NCI-H2196 (cell line): ENCODE data around the gene TUBA1A.
"Not testable (repeated sequence)": the region's sequence is repeated elsewhere in the genome, so short reads cannot be mapped to it uniquely, and the experiment has no call there.

Experiments
- DNase-seq: peaks from one replicate; lab custom pipeline; 2025; ENCODE audit not compliant: unreplicated experiment; lab: John Stamatoyannopoulos, UW

The TUBA1A gene

GRCh38 chr12:49201595-49202295, 12.9 kb upstream of the TUBA1A start:
- peak; percentile 83 for DNase-seq

GRCh38 chr12:49200919-49201594, 12.2 kb upstream of the TUBA1A start:
- DNase-seq, result peak; percentile 87

GRCh38 chr12:49198431-49199155, 9.7 kb upstream of the TUBA1A start:
- peak; percentile 73 for DNase-seq

GRCh38 chr12:49197256-49197655, 8.4 kb upstream of the TUBA1A start:
- DNase-seq, result no peak

- no peak for DNase-seq
These were observed 6.9 kb upstream of the TUBA1A start for GRCh38 chr12:49195736-49196135.

- not testable (repeated sequence) for DNase-seq
These were observed 4.9 kb upstream of the TUBA1A start for GRCh38 chr12:49193746-49194145.

GRCh38 chr12:49191498-49191897, 2.6 kb upstream of the TUBA1A start:
- not testable (repeated sequence) for DNase-seq

- no peak for DNase-seq
These were observed 2.1 kb upstream of the TUBA1A start for GRCh38 chr12:49190974-49191373.

GRCh38 chr12:49189731-49190716, 1.1 kb upstream of the TUBA1A start:
- no peak for DNase-seq

GRCh38 chr12:49188201-49188915, 522 bp downstream of the TUBA1A start:
- peak; percentile 55 for DNase-seq

- peak; percentile 31 for DNase-seq
These were observed 1.7 kb downstream of the TUBA1A start for GRCh38 chr12:49187184-49187583.

GRCh38 chr12:49186307-49186706, 2.6 kb downstream of the TUBA1A start:
- DNase-seq, result not testable (repeated sequence)

- not testable (repeated sequence) for DNase-seq
These were observed 4.2 kb downstream of the TUBA1A start for GRCh38 chr12:49184697-49185096.

- not testable (repeated sequence) for DNase-seq
These were observed 5.5 kb downstream of the TUBA1A start for GRCh38 chr12:49183214-49183950.

GRCh38 chr12:49174218-49174617, 14.7 kb downstream of the TUBA1A start:
- DNase-seq, result no peak

GRCh38 chr12:49170924-49171323, 18.0 kb downstream of the TUBA1A start:
- DNase-seq, result no peak

- no peak for DNase-seq
These were observed 23.8 kb downstream of the TUBA1A start for GRCh38 chr12:49165114-49165513.

- DNase-seq, result not testable (repeated sequence)
These were observed 27.0 kb downstream of the TUBA1A start for GRCh38 chr12:49161901-49162300.

GRCh38 chr12:49161092-49161795, 27.6 kb downstream of the TUBA1A start:
- no peak for DNase-seq
